NB4 (cell line): Measurements from ENCODE around the gene OR2T11.
"Not testable (repeated sequence)": the region's sequence is repeated elsewhere in the genome, so short reads cannot be mapped to it uniquely, and the experiment has no call there.

Source experiments
- CTCF ChIP-seq: IDR thresholded peaks from one replicate; pipeline ENCODE4 v1.5.1; 2012; ENCODE audit warnings: low read depth, low read length
- MYC ChIP-seq: IDR thresholded peaks from 2 replicates; pipeline ENCODE4 v1.6.1; 2011; ENCODE audit warnings: low read depth, low read length
- POLR2A ChIP-seq: IDR thresholded peaks from 2 replicates; pipeline ENCODE4 v1.6.1; 2011; ENCODE audit warnings: mild to moderate bottlenecking; ENCODE audit not compliant: insufficient read length; ENCODE audit errors: extremely low read depth

DNA sequence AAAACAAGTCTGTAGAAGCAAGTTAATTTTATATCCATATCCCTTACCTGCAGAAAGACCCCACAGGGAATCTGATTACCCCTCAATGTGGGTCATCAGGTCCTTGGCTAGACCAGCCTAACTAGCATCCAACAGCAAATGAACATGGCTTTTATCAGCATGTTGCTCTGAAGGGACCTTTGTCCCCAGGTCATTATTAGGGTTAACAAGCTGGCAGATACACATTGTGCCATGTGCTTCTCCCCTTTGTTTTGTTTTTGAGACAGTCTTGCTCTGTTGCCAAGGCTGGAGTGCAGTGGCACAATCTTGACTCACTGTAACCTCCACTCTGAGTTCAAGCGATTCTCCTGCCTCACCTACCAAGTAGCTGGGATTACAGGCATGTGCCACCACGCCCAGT lies at the start of gene OR2T11:
- TF ChIP-seq MYC, CTCF, POLR2A: not testable (repeated sequence)
